OCI-LY1 (cell line): Measurements from ENCODE around the gene CNOT6L.

Experiments used
- EZH2 ChIP-seq: fragments of 200-600 bp; sonication (generic), shearing (Covaris generic); IDR thresholded peaks from 2 replicates; pipeline ENCODE4 v1.8.0; 2017; ENCODE audit warnings: borderline replicate concordance, mixed run types, mild to moderate bottlenecking, antibody characterized with exemption, low read length, moderate library complexity, mixed read lengths
- TF ChIP-seq, protein P1 (sequence below): fragments of 200-600 bp; sonication (generic), shearing (Covaris generic); IDR thresholded peaks from 2 replicates; pipeline ENCODE4 v1.5.1; 2017; ENCODE audit warnings: mild to moderate bottlenecking, antibody characterized with exemption, low read length, moderate library complexity, mixed read lengths

- TF ChIP-seq EZH2: no peak
- TF ChIP-seq, protein P1, sequence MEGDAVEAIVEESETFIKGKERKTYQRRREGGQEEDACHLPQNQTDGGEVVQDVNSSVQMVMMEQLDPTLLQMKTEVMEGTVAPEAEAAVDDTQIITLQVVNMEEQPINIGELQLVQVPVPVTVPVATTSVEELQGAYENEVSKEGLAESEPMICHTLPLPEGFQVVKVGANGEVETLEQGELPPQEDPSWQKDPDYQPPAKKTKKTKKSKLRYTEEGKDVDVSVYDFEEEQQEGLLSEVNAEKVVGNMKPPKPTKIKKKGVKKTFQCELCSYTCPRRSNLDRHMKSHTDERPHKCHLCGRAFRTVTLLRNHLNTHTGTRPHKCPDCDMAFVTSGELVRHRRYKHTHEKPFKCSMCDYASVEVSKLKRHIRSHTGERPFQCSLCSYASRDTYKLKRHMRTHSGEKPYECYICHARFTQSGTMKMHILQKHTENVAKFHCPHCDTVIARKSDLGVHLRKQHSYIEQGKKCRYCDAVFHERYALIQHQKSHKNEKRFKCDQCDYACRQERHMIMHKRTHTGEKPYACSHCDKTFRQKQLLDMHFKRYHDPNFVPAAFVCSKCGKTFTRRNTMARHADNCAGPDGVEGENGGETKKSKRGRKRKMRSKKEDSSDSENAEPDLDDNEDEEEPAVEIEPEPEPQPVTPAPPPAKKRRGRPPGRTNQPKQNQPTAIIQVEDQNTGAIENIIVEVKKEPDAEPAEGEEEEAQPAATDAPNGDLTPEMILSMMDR: no peak
Measured at GRCh38 chr4:77742054-77742453, 77.1 kb downstream of the CNOT6L start.
